Glutamatergic neuron (in vitro differentiated cells): ENCODE measurements around the gene SEC22C. TPM values are rescaled to one million over a fixed set of nuclear protein-coding genes. Genes with fewer than 3 reads are reported as not detected.

Source experiments
- DNase-seq: peaks from one replicate; pipeline ENCODE4 v3.0.0; 2022
- H3K27ac Mint-ChIP-seq: one replicate; pipeline ENCODE4 v1.8.0; 2020; ENCODE audit warnings: mild to moderate bottlenecking, mixed read lengths, inconsistent platforms; ENCODE audit not compliant: unreplicated experiment
- H3K27me3 Mint-ChIP-seq: one replicate; pipeline ENCODE4 v1.8.0; 2020; ENCODE audit warnings: mild to moderate bottlenecking, moderate library complexity, mixed read lengths, inconsistent platforms; ENCODE audit not compliant: unreplicated experiment
- H3K36me3 Mint-ChIP-seq: one replicate; pipeline ENCODE4 v1.8.0; 2020; ENCODE audit warnings: mild to moderate bottlenecking, mixed read lengths, inconsistent platforms; ENCODE audit not compliant: unreplicated experiment
- H3K4me1 Mint-ChIP-seq: one replicate; pipeline ENCODE4 v1.8.0; 2020; ENCODE audit warnings: mild to moderate bottlenecking, low read depth, mixed read lengths, inconsistent platforms; ENCODE audit not compliant: unreplicated experiment
- H3K4me3 Mint-ChIP-seq: one replicate; pipeline ENCODE4 v1.8.0; 2020; ENCODE audit warnings: mild to moderate bottlenecking, mixed read lengths, inconsistent platforms; ENCODE audit not compliant: unreplicated experiment
- H3K9me3 Mint-ChIP-seq: one replicate; pipeline ENCODE4 v1.8.0; 2020; ENCODE audit warnings: mild to moderate bottlenecking, moderate library complexity, mixed read lengths, inconsistent platforms; ENCODE audit not compliant: unreplicated experiment
- CTCF ChIP-seq: fragments of 200-600 bp; sonication (generic); IDR thresholded peaks from one replicate; pipeline ENCODE4 v1.5.0; 2021; ENCODE audit not compliant: partially characterized antibody, unreplicated experiment
- total RNA-seq: library from RNA; stranded (reverse); fragmentation: NEBNext Ultra II Directional; extraction: Animal tissue kit (Norgen Biotek cat#: 25700); gene quantifications from one replicate; pipeline ENCODE4 v1.2.1, GENCODE V29; 2021; ENCODE audit not compliant: unreplicated experiment

The SEC22C gene
- total RNA-seq, 1 donor from 2014 or later: 36.9 TPM

- Mint-ChIP-seq H3K27me3 (peaks cover 6% of the 10 kb centered on the region), H3K4me3 (no peak overlapping the region), H3K9me3 (peaks cover 5% of the 10 kb centered on the region), H3K27ac (no peak overlapping the region), H3K4me1 (no peaks in the 10 kb centered on the region), H3K36me3 (no peaks in the 10 kb centered on the region)
- no peak for TF ChIP-seq CTCF
- peak; percentile 3 for DNase-seq
These were observed 73.9 kb downstream of the SEC22C start for GRCh38 chr3:42507761-42508335.

GRCh38 chr3:42507252-42507651 lies 74.5 kb downstream of the SEC22C start:
- no peak overlapping the region for H3K4me3 Mint-ChIP-seq
- no peak for TF ChIP-seq CTCF
- DNase-seq: peak; percentile 11

GRCh38 chr3:42505849-42506410 lies 75.8 kb downstream of the SEC22C start:
- no peak overlapping the region for H3K4me3 Mint-ChIP-seq
- DNase-seq: peak; percentile 2
- TF ChIP-seq CTCF: no peak
- peaks cover 13% of the 10 kb centered on the region for H3K27me3 Mint-ChIP-seq
- H3K27ac Mint-ChIP-seq: no peak overlapping the region
- no peaks in the 10 kb centered on the region for H3K36me3 Mint-ChIP-seq
- peaks cover 6% of the 10 kb centered on the region for H3K9me3 Mint-ChIP-seq
- peaks cover under 1% of the 10 kb centered on the region for H3K4me1 Mint-ChIP-seq

More at GRCh38 chr3:42507252-42507651, 74.5 kb downstream of the SEC22C start:
- Mint-ChIP-seq H3K27me3 (peaks cover 7% of the 10 kb centered on the region), H3K4me1 (no peaks in the 10 kb centered on the region), H3K36me3 (no peaks in the 10 kb centered on the region), H3K27ac (no peak overlapping the region), H3K9me3 (peaks cover 5% of the 10 kb centered on the region)

GRCh38 chr3:42505128-42505848 lies 76.5 kb downstream of the SEC22C start:
- H3K27me3 Mint-ChIP-seq: peaks cover 20% of the 10 kb centered on the region
- H3K27ac Mint-ChIP-seq: no peak overlapping the region
- peaks cover 10% of the 10 kb centered on the region for H3K9me3 Mint-ChIP-seq
- TF ChIP-seq CTCF: no peak
- no peak overlapping the region for H3K4me3 Mint-ChIP-seq
- DNase-seq: peak; percentile 7
- H3K36me3 Mint-ChIP-seq: no peaks in the 10 kb centered on the region
- peaks cover 6% of the 10 kb centered on the region for H3K4me1 Mint-ChIP-seq
